Loucy (cell line): ENCODE results near the gene SLC9A6.

Experiments
- H2AFZ ChIP-seq: fragments of 200-600 bp; sonication (generic); 2 replicates; pipeline ENCODE4 v1.6.0; 2016; ENCODE audit warnings: antibody characterized with exemption, mild to moderate bottlenecking, low read length, moderate library complexity
- H3F3A ChIP-seq: fragments of 200-600 bp; 2 replicates; pipeline ENCODE4 v1.6.0; 2016; ENCODE audit warnings: antibody characterized with exemption, low read depth, mild to moderate bottlenecking
- H3K27me3 ChIP-seq: fragments of 200-600 bp; sonication (generic); 2 replicates; pipeline ENCODE4 v1.6.1; 2014; ENCODE audit warnings: low read length, mild to moderate bottlenecking; ENCODE audit not compliant: insufficient read depth, poor library complexity, severe bottlenecking
- H3K36me3 ChIP-seq: fragments of 200-600 bp; sonication (generic); 2 replicates; pipeline ENCODE4 v1.6.1; 2016; ENCODE audit warnings: low read length; ENCODE audit not compliant: insufficient read depth
- H3K4me1 ChIP-seq: fragments of 200-600 bp; sonication (generic); 2 replicates; pipeline ENCODE4 v1.5.1; 2014; ENCODE audit warnings: low read length, mild to moderate bottlenecking; ENCODE audit not compliant: insufficient read depth, poor library complexity, severe bottlenecking
- H3K4me2 ChIP-seq: fragments of 200-600 bp; sonication (generic); 2 replicates; pipeline ENCODE4 v1.6.0; 2014; ENCODE audit warnings: antibody characterized with exemption, low read length, low read depth, mild to moderate bottlenecking; ENCODE audit not compliant: poor library complexity, severe bottlenecking
- H3K4me3 ChIP-seq: fragments of 200-600 bp; sonication (generic); 2 replicates; pipeline ENCODE4 v1.5.1; 2014; ENCODE audit warnings: low read length, mild to moderate bottlenecking, mixed read lengths; ENCODE audit not compliant: poor library complexity, severe bottlenecking
- H3K79me2 ChIP-seq: fragments of 200-600 bp; sonication (generic); 2 replicates; pipeline ENCODE4 v1.6.1; 2014; ENCODE audit warnings: low read length; ENCODE audit not compliant: insufficient read depth
- H3K9ac ChIP-seq: fragments of 200-600 bp; sonication (generic); 2 replicates; pipeline ENCODE4 v1.6.0; 2014; ENCODE audit warnings: mild to moderate bottlenecking, low read depth, low read length, moderate library complexity; ENCODE audit not compliant: poor library complexity, severe bottlenecking
- H3K9me2 ChIP-seq: fragments of 200-600 bp; sonication (generic); replicated peaks from 2 replicates; pipeline ENCODE4 v1.6.1; 2016; ENCODE audit warnings: low read depth, low read length, mixed read lengths
- H3K9me3 ChIP-seq: fragments of 200-600 bp; sonication (generic); 2 replicates; pipeline ENCODE4 v1.6.1; 2014; ENCODE audit warnings: mild to moderate bottlenecking, antibody characterized with exemption, low read length, low read depth; ENCODE audit not compliant: insufficient read depth
- H4K20me1 ChIP-seq: fragments of 200-600 bp; sonication (generic); 2 replicates; pipeline ENCODE4 v1.6.0; 2014; ENCODE audit warnings: antibody characterized with exemption, low read length, mild to moderate bottlenecking; ENCODE audit not compliant: insufficient read depth, poor library complexity, severe bottlenecking
- EZH2phosphoT487 ChIP-seq: fragments of 200-600 bp; IDR thresholded peaks from 2 replicates; pipeline ENCODE4 v1.6.1; 2018; ENCODE audit warnings: antibody characterized with exemption, mild to moderate bottlenecking, moderate library complexity, borderline replicate concordance
- TF ChIP-seq, protein P1 (sequence below): fragments of 200-600 bp; sonication (generic); conservative IDR thresholded peaks from 2 replicates; pipeline ENCODE4 v1.5.1; 2014; ENCODE audit warnings: mild to moderate bottlenecking, antibody characterized with exemption, low read length

Gene SLC9A6

DNA sequence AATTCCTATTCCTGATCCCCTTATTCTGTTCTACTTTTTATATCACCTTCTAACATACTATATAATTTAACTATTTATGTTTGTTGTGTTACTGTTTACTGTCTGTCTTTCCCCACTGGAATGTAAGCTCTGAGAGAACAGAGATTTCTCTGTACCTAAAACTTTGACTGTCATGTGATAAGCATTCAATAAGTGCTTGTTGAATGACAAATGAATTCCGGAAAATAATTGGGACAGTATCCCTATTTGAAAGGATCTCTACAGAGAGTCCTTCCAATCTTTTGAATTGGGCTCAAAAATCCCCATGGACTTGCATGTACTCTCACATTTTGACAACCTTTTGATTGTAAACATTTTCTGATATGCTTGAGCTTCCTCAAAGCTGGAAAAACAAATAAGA is 9.8 kb upstream of the SLC9A6 start:
- no peaks in the 10 kb centered on the region for H3F3A ChIP-seq
- H3K9ac ChIP-seq, result no peak overlapping the region
- no peaks in the 10 kb centered on the region for H3K36me3 ChIP-seq
- no peak overlapping the region for H2AFZ ChIP-seq
- H3K79me2 ChIP-seq, result peaks cover 26% of the 10 kb centered on the region
- no peak overlapping the region for H3K4me2 ChIP-seq
- peaks cover 10% of the 10 kb centered on the region for H3K4me1 ChIP-seq
- H3K9me2 ChIP-seq, result no peaks in the 10 kb centered on the region
- TF ChIP-seq EZH2phosphoT487, result no peak
- TF ChIP-seq, protein P1, sequence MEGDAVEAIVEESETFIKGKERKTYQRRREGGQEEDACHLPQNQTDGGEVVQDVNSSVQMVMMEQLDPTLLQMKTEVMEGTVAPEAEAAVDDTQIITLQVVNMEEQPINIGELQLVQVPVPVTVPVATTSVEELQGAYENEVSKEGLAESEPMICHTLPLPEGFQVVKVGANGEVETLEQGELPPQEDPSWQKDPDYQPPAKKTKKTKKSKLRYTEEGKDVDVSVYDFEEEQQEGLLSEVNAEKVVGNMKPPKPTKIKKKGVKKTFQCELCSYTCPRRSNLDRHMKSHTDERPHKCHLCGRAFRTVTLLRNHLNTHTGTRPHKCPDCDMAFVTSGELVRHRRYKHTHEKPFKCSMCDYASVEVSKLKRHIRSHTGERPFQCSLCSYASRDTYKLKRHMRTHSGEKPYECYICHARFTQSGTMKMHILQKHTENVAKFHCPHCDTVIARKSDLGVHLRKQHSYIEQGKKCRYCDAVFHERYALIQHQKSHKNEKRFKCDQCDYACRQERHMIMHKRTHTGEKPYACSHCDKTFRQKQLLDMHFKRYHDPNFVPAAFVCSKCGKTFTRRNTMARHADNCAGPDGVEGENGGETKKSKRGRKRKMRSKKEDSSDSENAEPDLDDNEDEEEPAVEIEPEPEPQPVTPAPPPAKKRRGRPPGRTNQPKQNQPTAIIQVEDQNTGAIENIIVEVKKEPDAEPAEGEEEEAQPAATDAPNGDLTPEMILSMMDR, result no peak
- no peak overlapping the region for H3K4me3 ChIP-seq
- no peaks in the 10 kb centered on the region for H3K27me3 ChIP-seq
- no peaks in the 10 kb centered on the region for H3K9me3 ChIP-seq
- peaks cover 10% of the 10 kb centered on the region for H4K20me1 ChIP-seq

DNA sequence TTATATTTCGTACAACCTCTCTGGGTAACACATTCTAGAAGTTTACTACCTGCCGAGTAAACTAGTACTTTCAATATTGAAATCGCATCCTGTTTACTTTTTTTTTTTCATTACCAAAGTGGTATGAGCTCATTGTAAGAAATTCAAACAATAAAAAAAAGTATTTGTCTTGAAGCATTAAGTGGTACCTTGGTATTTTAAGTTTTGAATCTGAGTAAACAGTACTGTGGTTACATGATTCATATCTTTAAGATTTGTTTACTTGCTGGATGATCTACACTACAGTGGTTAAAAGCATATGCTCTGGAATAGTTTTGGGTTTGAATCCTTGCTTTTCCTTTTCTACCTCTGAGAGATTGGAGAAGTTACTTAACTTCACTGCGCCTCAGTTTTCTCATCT is 7.6 kb upstream of the SLC9A6 start:
- H3F3A ChIP-seq, result no peaks in the 10 kb centered on the region
- H3K9ac ChIP-seq, result no peak overlapping the region
- no peaks in the 10 kb centered on the region for H3K36me3 ChIP-seq
- no peak overlapping the region for H2AFZ ChIP-seq
- peaks cover 9% of the 10 kb centered on the region for H3K79me2 ChIP-seq
- no peaks in the 10 kb centered on the region for H3K9me2 ChIP-seq
- no peaks in the 10 kb centered on the region for H3K27me3 ChIP-seq
- no peak overlapping the region for H3K4me3 ChIP-seq
- H4K20me1 ChIP-seq, result peaks cover 4% of the 10 kb centered on the region
- peaks cover 7% of the 10 kb centered on the region for H3K4me1 ChIP-seq
- TF ChIP-seq, protein P1, result no peak
- TF ChIP-seq EZH2phosphoT487, result no peak
- H3K9me3 ChIP-seq, result no peaks in the 10 kb centered on the region
- H3K4me2 ChIP-seq, result no peak overlapping the region

DNA sequence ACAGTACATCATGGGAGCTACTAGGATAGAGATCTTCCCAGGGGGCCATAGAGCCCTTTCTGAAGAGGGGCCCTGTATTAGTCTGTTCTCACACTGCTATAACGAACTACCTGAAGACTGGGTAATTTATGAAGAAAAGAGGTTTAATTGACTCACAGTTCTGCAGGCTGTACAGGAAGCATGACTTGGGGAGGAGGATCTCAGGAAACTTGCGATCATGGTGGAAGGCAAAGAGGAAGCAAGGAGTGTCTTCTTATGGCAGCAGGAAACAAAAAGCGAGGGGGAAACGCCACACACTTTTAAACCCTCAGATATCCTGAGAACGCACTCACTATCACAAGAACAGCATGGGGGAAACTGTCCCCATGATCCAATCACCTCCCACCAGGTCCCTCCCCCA is 4.2 kb upstream of the SLC9A6 start:
- Histone ChIP-seq H3K4me2 (no peak overlapping the region), H3K4me1 (peaks cover 20% of the 10 kb centered on the region), H4K20me1 (no peaks in the 10 kb centered on the region), H3K36me3 (no peaks in the 10 kb centered on the region), H3K79me2 (peaks cover 5% of the 10 kb centered on the region; the same call in 1 of the 2 replicates), H3K9me3 (no peaks in the 10 kb centered on the region), H3K9me2 (no peaks in the 10 kb centered on the region), H3F3A (no peaks in the 10 kb centered on the region), H2AFZ (no peak overlapping the region), H3K9ac (no peak overlapping the region), H3K27me3 (no peaks in the 10 kb centered on the region), H3K4me3 (no peak overlapping the region)
- TF ChIP-seq, protein P1, result no peak
- no peak for TF ChIP-seq EZH2phosphoT487
